ENCODE data around the gene CHPF.

The CHPF gene

DNA sequence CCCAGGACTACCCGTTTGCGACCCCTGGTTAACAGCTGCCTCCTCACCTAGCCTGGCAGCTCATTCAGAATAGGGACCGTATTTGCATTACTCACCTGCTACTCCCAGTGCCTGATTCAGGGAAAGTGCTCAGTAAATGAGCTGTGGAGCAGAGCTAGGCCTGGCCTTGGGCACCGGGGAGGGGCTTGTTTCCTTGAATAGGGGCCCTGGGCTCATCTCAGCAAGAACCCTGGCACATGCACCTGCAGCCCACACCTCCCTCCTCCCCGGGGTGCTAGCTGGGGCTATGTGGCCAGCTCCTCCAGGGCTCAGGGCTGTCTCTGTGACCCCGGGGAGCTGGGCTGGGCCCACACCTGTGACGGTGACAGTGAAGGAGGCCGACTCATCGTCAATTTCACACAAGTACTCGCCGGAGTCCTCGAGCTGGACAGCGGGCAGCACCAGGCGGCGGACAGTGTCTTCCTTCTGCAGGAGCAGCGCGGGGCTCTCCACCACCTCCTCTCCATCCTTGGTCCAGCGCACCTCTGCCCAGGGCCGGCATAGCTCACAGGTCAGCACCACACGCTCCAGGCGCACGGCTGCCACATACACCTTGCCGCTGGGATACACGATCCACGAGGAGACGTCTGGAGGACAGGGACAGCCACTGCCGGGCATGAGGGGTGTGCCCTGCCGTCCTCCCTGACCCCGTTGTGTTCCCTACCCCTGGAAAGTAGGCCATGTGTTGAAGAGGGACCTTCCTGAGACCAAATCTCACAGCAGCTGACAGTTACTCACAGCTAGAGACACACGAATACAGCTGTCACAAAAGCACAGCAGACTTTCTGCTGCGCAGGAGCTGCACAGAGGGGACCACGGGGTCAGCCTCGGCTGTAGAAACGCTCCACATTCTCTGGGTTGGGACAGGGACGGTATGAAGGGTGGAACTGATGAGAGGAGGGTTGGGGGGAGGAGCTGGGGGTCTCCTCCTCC, 18.7 kb upstream of the CHPF start:
- ChIA-PET CTCF (interaction anchor here (0.5 to 2.9 kb wide), 3 partner anchors 8 to 1170 kb away, joined by 3 to 21 read pairs (median 3); partner anchors contain the start of genes INHA and OBSL1), POLR2A (ENCODE audit: low non-redundant PET) (no interaction called here)
- DNase-seq (ENCODE audit: low spot score), result no peak
- no peak for TF ChIP-seq CTCF (conservative IDR thresholded peaks at IDR 0.05; ENCODE audit: low read depth)
- H3K27ac ChIP-seq, result no peak overlapping the region

- no peak for TF ChIP-seq CTCF (conservative IDR thresholded peaks at IDR 0.05; ENCODE audit: low read depth)
- H3K27ac ChIP-seq, result no peak overlapping the region
- ChIA-PET POLR2A (ENCODE audit: low non-redundant PET) (no interaction called here), CTCF (interaction anchor here (1.1 to 2.9 kb wide), 8 partner anchors 9 to 128 kb away, joined by 3 to 21 read pairs (median 5); partner anchors contain the start of genes INHA, OBSL1 and STK11IP)
- DNase-seq (ENCODE audit: low spot score), result no peak
Observed at GRCh38 chr2:219561179-219562048, 17.8 kb upstream of the CHPF start.

- CTCF ChIA-PET, result interaction anchor here (0.6 to 2.9 kb wide), 17 partner anchors 9 to 158 kb away, joined by 3 to 21 read pairs (median 5); partner anchors contain the start of genes INHA, OBSL1 and STK11IP
- POLR2A ChIA-PET (ENCODE audit: low non-redundant PET), result no interaction called here
- no peak for DNase-seq (ENCODE audit: low spot score)
- no peak for TF ChIP-seq CTCF (conservative IDR thresholded peaks at IDR 0.05; ENCODE audit: low read depth)
- H3K27ac ChIP-seq, result no peak overlapping the region
Observed at GRCh38 chr2:219560893-219561178, 17.2 kb upstream of the CHPF start.

- POLR2A ChIA-PET (ENCODE audit: low non-redundant PET), result interaction anchor here (0.5 kb wide), 1 partner anchor 45 kb away, joined by 3 read pairs; no protein-coding TSS in a partner anchor
- peak; percentile 48 for DNase-seq (ENCODE audit: low spot score)
- no peak overlapping the region for H3K27ac ChIP-seq
- CTCF ChIA-PET, result interaction anchor here (0.6 to 2.9 kb wide), 20 partner anchors 10 to 1965 kb away, joined by 3 to 21 read pairs (median 4); partner anchors contain the start of genes INHA, OBSL1 and STK11IP
- TF ChIP-seq CTCF (conservative IDR thresholded peaks at IDR 0.05; ENCODE audit: low read depth), result peak; percentile 89
Observed at GRCh38 chr2:219560037-219560892, 16.7 kb upstream of the CHPF start.

DNA sequence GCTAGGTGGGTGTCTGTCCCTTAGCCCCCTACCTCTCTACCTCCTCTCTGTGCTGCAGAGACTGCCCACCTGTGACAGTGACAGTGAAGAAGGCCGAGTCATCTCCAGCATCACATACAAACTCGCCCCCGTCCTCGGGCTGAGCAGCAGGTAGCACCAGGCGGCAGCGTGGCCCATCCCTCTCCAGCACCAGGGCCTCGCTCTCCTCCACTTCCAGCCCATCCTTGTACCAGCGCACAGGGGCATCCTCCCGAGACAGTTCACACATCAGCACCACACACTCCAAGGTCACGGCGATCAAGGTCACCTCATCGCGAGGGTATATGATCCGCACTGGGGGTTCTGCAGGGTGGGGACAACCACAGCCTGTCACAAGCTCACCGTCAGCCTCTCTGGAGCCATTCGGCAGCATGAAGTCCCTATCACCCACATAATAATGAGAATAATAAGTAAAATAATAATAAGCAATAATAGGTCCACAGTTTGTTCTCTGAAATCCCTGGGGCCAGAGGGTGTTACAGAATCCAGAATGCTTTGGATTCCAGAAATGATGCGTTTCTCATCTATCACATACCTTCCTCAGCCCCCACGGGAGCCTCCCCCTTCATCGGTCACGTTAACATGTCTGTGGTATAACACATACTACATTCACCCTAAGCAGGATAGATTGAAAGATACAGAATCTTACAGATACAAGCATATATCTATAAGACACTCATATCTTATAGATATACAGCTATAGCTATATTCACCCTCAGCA, 15.7 kb upstream of the CHPF start:
- POLR2A ChIA-PET (ENCODE audit: low non-redundant PET), result interaction anchor here (0.5 kb wide), 1 partner anchor 45 kb away, joined by 3 read pairs; no protein-coding TSS in a partner anchor
- no peak for TF ChIP-seq CTCF (conservative IDR thresholded peaks at IDR 0.05; ENCODE audit: low read depth)
- no peak for DNase-seq (ENCODE audit: low spot score)
- CTCF ChIA-PET, result interaction anchor here (0.6 to 2.9 kb wide), 9 partner anchors 9 to 1966 kb away, joined by 3 to 21 read pairs (median 5); partner anchors contain the start of genes INHA and OBSL1
- no peak overlapping the region for H3K27ac ChIP-seq

Measured in RWPE1 (cell line).